Sigmoid colon (tissue), 4 donors: ENCODE measurements around the gene CERS2.

Source experiments
- CTCF ChIP-seq, 4 experiments: fragments of 450-650 bp in 3 of 4; fragments of 200-600 bp in 1 of 4; IDR thresholded peaks; one replicate each; pipeline ENCODE4 v1.5.1; 2016 to 2019; ENCODE audit warnings: antibody characterized with exemption in 4 of 4, mild to moderate bottlenecking in 3 of 4, moderate library complexity in 2 of 4
- EP300 ChIP-seq, 4 donors: sonication (generic); formaldehyde crosslinking; IDR thresholded peaks; one replicate each; pipeline ENCODE4 v1.6.1; 2017; ENCODE audit warnings: antibody characterized with exemption in 4 of 4
- POLR2AphosphoS5 ChIP-seq, 4 donors: sonication (generic); formaldehyde crosslinking; IDR thresholded peaks; one replicate each; pipeline ENCODE4 v1.6.1; 2017; ENCODE audit warnings: antibody characterized with exemption in 4 of 4

GRCh38 chr1:151005729-151006319 is 31.2 kb upstream of the CERS2 start:
- TF ChIP-seq CTCF (IDR thresholded peaks at IDR 0.05), result no peak
- TF ChIP-seq POLR2AphosphoS5 (IDR thresholded peaks at IDR 0.05), result no peak
- TF ChIP-seq EP300 (IDR thresholded peaks at IDR 0.05), result no peak
